ENCODE measurements around the gene HOXD11.

Gene HOXD11

DNA sequence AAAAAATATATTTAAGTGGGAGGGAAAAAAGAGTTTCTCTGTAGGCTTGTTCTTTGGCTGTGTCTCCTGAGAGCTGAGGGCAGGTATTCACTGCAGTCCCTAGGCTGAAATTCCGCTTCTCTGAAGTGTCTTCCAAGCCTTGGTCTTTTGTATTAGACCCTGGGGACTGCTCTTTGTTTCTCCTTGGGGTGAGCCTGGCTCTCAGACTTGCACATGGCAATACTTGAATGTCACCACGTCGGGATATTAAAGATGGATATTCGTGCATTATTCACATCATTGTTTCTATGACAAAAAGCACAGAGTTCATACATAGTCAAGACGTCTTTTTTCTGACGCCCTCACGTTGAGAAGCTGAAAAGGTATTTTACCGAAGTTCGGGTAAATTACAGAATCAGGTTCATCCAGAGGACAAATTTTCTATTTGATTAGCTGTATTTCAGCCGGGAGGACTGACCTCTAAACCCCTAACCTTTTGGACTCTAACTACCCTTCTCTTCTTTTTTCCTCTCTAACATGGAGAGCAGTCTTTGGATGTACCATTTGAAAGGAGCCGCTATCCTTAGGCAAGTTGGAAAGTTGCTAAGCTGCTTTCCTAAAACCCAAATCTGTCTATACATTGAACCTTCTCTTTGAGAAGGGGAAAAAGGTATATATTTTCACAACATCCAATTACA is 47.6 kb downstream of the HOXD11 start:
- DNase-seq (ENCODE audit: low spot score): no peak
- TF ChIP-seq, protein P1, sequence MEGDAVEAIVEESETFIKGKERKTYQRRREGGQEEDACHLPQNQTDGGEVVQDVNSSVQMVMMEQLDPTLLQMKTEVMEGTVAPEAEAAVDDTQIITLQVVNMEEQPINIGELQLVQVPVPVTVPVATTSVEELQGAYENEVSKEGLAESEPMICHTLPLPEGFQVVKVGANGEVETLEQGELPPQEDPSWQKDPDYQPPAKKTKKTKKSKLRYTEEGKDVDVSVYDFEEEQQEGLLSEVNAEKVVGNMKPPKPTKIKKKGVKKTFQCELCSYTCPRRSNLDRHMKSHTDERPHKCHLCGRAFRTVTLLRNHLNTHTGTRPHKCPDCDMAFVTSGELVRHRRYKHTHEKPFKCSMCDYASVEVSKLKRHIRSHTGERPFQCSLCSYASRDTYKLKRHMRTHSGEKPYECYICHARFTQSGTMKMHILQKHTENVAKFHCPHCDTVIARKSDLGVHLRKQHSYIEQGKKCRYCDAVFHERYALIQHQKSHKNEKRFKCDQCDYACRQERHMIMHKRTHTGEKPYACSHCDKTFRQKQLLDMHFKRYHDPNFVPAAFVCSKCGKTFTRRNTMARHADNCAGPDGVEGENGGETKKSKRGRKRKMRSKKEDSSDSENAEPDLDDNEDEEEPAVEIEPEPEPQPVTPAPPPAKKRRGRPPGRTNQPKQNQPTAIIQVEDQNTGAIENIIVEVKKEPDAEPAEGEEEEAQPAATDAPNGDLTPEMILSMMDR (IDR thresholded peaks at IDR 0.05): no peak
- Histone ChIP-seq H3K4me3 (no peak overlapping the region), H3K27ac (no peak overlapping the region)

DNA sequence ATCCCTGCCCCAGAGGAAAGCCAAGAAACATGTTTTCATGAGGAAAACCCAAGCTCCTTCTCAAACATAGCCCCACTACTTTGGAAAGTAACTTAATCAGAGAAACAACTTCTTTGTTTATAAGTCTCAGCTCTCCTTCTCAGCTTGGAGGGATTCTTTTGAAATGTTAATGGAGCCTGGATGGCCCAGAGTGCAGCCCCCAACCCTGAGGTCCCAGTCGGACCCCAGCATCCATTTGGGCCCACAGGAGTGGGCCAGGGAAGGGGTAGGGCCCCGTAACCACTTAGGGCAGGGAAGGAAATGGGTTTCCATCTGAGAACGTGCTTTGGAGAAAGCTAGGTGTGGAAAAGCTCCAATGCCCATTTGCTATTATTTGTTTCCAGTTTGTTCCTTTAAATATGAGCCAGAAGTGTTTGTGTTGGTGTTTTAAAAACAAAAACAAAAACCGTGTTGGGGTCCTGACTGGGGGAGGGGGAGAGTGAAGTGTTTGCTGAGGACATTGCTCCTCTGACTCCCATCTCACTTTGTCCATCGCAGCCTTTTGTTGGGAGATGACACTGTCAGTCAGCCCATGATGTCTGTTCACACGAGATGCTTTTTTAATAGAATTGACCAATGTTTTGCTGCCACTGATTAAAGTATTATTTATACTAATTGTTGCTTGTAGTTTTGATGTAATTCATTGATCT is 48.4 kb downstream of the HOXD11 start:
- H3K4me3 ChIP-seq: no peak overlapping the region
- no peak overlapping the region for H3K27ac ChIP-seq
- TF ChIP-seq, protein P1 (IDR thresholded peaks at IDR 0.05): no peak
- DNase-seq (ENCODE audit: low spot score): no peak

- Histone ChIP-seq H3K27ac (no peak overlapping the region), H3K4me3 (no peak overlapping the region)
- no peak for DNase-seq (ENCODE audit: low spot score)
- TF ChIP-seq, protein P1 (IDR thresholded peaks at IDR 0.05): no peak
Measured at GRCh38 chr2:176156301-176156806, 49.3 kb downstream of the HOXD11 start.

- no peak for DNase-seq (ENCODE audit: low spot score)
- H3K27ac ChIP-seq: no peak within 1 kb of the TSS
- H3K4me3 ChIP-seq: peak within 1 kb of the TSS; percentile 13
- TF ChIP-seq, protein P1 (IDR thresholded peaks at IDR 0.05): no peak
Measured at GRCh38 chr2:176156807-176157498, 49.9 kb downstream of the HOXD11 start, which contains the start of gene HOXD3. TSS of gene HOXD3 (plus strand) at chr2:176157307. CDS start at chr2:176169115, 11,808 bp downstream.

DNA sequence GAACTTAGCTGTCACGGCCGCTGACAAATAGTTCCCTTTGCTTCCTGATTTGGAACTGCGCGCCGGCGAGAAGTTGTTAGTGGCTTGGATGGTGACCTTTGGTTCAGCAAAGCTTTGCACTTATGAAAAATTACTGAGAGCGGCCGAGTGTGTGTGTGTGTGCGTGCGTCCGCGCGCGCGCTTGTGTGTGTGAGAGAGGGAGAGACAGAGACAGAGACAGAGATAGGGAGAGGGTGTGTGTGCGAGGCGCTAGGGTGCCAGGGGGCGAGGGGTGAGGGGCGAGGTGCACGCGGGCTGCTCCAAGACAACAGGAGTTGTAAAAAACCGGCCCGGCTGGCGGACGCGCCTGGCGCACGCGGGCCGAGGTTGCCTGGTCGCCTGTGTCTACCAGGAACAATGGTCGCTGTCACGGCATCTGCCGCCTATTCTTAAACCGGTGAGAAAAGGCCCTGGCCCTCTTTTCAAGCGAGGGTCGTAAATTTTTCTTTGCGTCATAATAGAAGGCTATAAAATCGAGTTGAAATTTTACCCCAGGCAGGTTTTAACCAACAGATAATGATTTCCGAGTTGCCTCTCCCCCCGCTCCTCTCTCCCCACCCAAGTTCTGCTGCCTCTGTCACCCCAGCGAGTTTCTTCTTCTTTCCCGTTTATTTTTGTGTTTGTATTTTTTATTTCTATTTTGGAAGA is 50.6 kb downstream of the HOXD11 start:
- Histone ChIP-seq H3K27ac (no peak overlapping the region), H3K4me3 (peak overlapping the region; percentile 13)
- DNase-seq (ENCODE audit: low spot score): no peak
- TF ChIP-seq, protein P1 (IDR thresholded peaks at IDR 0.05): no peak

GRCh38 chr2:176158186-176158591 is 51.1 kb downstream of the HOXD11 start:
- H3K4me3 ChIP-seq: no peak overlapping the region

More at GRCh38 chr2:176158186-176158591, 51.1 kb downstream of the HOXD11 start:
- DNase-seq (ENCODE audit: low spot score): no peak
- no peak overlapping the region for H3K27ac ChIP-seq
- TF ChIP-seq, protein P1 (IDR thresholded peaks at IDR 0.05): no peak

Measured in coronary artery (tissue), 2 donors.